Stimulated activated CD8-positive, alpha-beta memory T cell treated with anti-CD3 and anti-CD28 coated beads, Interleukin-12 subunit alpha, Interleukin-12 subunit beta, amount 100 ng/mL, for 4 hours (primary cell): ENCODE measurements around the gene MICAL1.

Source experiments
- DNase-seq: peaks from one replicate; pipeline ENCODE4 v3.0.0-alpha.2; 2020; ENCODE audit warnings: low read depth

Gene MICAL1

DNA sequence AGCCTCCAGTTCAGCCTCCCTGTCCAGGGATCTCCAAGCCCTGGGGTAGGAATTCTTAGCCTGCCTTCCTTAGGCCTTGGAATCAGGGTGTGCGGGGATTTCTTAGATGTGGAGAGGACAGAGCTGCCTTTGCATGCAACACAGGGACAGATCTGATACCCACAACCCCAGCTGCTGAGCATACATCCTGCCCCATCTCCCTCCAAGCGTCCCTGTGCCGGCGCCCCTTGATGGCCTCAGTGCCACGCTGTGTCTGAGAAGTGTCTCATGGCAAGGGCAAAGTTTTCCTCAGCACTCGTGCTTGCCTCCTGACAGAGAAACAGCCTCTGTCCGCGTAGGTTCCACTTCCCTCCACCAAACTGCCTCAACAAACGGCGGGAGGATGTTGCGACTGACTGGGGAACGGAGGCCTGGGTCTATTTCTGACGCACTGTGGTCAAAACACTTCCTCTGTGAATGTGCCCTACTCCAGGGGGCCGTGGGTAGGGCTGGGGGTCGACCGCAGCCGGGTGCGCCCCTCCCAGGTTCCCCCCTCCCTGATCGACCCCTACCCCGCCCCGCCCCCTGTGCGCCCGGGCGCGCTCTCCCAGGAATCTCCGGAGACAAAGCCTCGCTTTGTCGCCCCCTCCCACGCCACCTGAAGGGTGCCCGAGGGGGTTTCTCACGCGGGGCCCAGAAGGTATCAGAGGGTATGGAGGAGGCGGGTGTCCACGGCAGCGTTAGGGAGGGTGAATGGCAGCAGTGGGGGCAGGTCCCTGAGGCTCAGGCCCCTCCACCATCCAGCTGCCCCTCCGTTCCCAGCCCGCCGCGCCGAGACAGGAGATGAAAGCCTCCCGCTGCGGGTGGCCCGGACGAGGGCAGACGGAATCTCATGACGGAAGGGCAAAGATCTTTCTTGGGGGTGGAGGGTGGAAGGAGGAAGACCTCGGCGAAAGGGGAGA lies 806 bp downstream of the MICAL1 start:
- peak; percentile 59 for DNase-seq

- no peak for DNase-seq
Measured at GRCh38 chr6:109453594-109454495, 1.7 kb downstream of the MICAL1 start.

GRCh38 chr6:109453156-109453555 lies 2.4 kb downstream of the MICAL1 start:
- no peak for DNase-seq

GRCh38 chr6:109452181-109452580 lies 3.4 kb downstream of the MICAL1 start:
- no peak for DNase-seq

GRCh38 chr6:109451376-109451775 lies 4.2 kb downstream of the MICAL1 start:
- DNase-seq: no peak

GRCh38 chr6:109450801-109451200 lies 4.8 kb downstream of the MICAL1 start:
- DNase-seq: no peak

DNA sequence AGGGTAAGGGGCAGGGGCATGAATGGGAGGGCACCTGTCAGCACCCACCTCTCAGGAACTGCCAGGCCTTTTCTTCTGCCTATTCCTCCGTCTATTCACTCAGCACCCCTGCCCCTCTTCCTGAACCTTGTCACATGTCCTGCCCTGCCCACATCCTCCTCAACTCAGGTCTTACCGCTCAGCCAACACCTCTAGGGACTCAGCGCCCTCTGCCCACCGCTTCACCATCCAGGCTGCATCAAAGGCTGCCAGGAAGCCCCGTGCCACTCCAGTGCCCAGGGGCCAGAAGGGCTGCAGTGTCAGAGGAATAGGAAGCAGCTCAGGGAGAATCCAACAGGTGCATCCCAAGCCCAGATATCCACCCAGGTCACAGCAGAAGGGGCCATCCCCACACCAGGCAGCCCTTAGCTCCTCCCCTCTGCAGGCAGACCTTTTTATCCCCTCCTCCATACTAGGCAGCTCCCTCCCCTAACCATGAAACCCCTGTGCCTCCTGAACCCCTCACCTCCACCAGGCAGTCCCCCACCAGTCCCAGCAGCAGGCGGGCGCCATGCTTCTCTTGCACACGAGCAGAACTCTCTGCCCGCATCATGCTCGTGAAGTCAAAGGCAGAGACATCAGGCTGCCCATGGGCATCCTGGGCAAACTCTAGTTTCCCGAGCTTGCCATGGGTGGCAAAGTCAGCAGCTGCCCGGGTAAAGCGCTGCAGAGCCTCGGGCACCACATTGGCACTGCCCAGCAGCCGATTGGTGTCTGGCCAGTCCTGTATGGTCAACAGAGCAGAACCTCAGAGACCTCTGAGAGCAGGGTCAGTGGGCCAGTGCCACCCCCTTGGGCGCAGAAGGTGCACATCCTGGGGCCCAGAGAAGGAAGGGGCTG lies 5.5 kb downstream of the MICAL1 start:
- DNase-seq: no peak

GRCh38 chr6:109449064-109449794 lies 6.3 kb downstream of the MICAL1 start:
- DNase-seq: no peak

- DNase-seq: no peak
Measured at GRCh38 chr6:109448615-109449014, 7.0 kb downstream of the MICAL1 start.

DNA sequence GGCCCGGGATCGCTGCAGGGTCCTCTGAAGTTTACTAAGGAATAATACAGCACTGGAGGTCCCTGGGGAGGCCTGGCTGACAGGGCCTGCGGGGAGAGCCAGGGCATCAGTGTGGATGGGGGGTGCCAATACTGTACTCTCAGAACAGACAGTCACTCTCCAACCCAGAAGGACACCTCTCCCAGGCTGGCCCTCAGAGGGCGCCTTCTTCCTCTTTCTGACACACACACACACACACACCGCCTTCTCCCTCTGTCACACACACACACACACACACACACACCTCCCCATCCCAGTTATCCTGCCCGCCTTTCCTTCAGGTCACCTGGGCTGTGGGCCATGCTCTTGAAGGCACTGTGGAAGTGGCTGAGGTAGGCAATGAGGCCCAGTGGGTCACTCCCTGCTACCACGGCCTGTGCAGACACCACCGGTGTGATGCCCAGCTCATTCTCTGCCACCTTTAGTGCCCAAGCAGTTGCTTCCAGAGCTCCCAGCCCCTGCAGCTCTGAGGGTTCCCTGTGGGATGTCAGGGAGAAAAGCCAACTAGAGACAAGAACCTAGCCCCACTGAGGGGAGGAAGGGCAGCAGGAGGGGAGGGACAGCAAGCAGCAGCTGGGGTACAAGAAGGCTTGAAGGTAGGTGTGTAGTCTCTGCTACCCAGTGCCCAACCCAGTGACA lies 7.6 kb downstream of the MICAL1 start:
- no peak for DNase-seq

DNA sequence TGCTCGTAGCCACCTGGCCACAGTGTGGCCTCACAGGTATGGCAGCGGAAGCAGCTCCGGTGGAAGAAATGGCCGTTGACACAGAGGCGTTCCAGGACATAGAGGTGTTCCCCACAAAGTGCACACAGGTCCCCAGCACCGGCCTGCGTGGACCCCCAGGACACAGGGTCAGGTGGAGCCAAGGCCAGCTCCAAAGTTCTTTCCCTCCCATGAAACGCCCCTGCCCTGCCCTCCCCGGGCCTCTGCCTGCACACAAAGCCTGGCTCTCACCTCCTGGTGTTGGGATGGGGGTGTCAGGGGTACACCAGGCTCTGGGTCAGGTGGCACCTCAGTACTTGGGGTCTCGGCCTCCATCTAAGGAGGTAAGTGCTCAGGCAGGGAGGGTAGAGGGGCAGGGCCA lies 8.5 kb downstream of the MICAL1 start:
- DNase-seq: no peak

DNA sequence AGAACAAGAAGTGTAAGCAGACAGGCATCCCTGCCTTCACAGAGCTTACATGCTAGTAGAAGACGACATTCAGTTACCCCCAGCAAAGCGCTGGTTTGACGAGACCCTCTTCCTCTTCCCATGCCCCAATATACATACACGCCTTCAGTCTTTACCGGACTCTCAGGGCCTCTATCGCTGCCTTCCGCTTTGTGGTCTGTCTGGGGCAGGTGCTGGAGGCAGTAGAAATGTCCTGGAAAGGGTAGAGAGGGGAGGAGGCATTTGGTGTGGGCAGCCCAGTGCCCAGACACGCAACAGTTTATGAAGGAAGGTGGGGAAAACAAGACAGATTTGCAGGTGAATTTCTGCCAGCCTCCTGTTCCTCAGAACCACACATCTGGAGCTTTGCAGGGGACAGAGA lies 9.0 kb downstream of the MICAL1 start:
- no peak for DNase-seq

- DNase-seq: no peak
Measured at GRCh38 chr6:109446072-109446471, 9.5 kb downstream of the MICAL1 start.

GRCh38 chr6:109445382-109445781 lies 10.2 kb downstream of the MICAL1 start:
- DNase-seq: no peak

DNA sequence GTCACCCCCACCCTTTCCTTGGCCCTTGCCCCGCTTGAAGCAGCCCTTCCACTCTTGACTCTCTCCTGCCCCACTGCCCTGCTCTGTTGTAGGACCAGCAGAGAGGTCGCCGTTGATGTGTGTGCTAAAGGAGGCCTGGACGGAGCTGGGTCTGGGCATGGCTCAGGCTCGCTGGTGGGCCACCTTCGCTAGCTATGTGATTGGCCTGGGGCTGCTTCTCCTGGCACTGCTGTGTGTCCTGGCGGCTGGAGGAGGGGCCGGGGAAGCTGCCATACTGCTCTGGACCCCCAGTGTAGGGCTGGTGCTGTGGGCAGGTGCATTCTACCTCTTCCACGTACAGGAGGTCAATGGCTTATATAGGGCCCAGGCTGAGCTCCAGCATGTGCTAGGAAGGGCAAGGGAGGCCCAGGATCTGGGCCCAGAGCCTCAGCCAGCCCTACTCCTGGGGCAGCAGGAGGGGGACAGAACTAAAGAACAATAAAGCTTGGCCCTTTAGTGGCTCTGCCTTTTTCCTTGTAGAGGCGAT lies 12.1 kb downstream of the MICAL1 start:
- no peak for DNase-seq

DNA sequence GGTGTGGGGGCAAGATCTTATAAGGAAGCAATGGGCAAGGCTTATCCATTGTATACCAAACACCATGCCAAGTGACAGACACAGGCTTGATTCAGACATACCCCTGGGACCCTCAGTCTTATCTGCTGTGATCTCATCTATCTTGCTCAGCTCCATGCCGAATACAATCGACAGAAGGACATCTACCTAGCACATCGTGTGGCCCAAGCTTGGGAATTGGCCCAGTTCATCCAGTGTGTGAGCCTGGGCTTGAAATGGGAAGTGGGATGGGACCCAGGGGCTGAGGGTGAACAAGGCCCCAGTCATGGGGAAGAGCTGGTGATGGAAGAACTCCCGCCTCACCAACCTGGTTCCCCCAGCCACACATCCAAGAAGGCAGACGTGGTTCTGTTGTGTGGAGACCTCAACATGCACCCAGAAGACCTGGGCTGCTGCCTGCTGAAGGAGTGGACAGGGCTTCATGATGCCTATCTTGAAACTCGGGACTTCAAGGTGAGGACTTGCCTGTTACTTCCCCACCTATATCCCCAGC lies 13.1 kb downstream of the MICAL1 start:
- DNase-seq: no peak

DNA sequence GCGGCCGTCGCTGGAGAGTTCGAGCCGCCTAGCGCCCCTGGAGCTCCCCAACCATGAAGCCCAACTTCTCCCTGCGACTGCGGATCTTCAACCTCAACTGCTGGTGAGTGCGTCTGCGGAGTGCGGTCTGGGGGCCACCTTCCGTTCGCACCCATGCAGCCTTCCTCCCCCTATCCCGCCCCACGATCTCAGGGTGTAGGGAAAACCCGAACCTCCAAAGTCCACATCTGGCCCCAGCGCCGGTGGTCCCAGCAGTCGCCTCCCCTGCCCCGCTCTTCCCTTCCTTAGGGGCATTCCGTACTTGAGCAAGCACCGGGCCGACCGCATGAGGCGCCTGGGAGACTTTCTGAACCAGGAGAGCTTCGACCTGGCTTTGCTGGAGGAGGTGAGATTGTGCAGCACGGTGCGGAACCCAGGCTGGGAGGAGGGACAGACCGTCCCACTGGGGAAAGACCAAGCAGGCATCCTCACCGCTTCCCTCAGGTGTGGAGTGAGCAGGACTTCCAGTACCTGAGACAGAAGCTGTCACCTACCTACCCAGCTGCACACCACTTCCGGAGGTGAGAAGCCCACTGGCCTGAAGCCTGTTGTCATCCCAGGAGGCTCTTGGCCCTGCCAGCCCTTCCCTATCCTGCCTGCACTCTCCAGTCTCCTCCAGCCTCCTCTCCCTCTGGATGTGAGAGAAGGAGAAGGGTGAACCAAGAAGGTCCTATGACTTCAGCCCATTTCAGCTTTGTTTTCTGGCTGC lies 14.3 kb downstream of the MICAL1 start:
- DNase-seq: peak; percentile 33

DNA sequence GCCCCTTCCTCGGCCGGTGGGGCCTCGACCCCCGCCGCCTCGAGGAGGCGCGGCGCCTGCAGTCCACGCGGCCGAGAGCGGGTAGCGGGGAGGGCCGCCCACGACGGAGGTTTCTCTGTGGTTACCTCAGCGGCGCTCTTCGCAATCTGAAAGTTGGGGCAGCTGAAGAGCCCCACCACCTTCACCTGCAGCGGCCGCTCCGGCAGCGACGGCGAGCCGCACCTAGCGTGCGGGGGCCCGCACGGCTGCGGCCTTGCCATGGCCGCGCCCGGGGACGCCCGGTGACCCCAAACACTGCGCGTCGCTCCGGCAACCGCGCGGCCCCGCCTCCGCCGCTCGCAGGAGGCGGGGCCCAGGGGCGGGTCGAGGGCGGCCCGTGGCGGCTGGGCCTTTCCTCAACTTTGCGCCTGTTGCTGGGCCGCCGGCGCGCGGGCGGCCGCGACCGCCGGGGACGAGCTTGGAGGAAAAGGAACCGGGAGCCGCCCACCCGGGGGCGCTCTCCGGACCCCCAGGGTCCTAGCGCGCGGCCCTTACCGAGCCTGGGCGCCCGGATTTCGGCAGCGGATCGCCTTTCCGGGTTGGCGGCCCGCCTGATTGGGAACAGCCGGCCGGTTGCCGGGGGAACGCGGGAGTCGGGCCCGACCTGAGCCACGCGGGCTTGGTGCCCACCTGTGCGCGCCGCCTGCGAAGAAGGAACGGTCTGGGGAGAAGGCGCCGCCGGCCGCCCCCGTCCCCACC lies 15.1 kb downstream of the MICAL1 start, which contains the start of the genes PPIL6 and SMPD2:
PPIL6 (minus strand) TSS at position 298 of the 738 bp plus-strand sequence; CDS start at position 260, 38 bp downstream.
SMPD2 (plus strand) TSS at position 394 of the 738 bp plus-strand sequence. CDS start 398 bp downstream, outside the sequence.
- DNase-seq: peak; percentile 76
